H1 (cell line): ENCODE data around the gene IRF8. TPM values are rescaled to one million over a fixed set of nuclear protein-coding genes. Genes with fewer than 3 reads are reported as not detected.

Experiments used
- BACH1 ChIP-seq: IDR thresholded peaks from 2 replicates; pipeline ENCODE4 v1.6.1; 2012; ENCODE audit warnings: low read length, improper control_type of control experiment
- TCF12 ChIP-seq: IDR thresholded peaks from 2 replicates; pipeline ENCODE4 v1.6.1; 2011; ENCODE audit warnings: low read depth, mild to moderate bottlenecking, low read length
- polyA plus RNA-seq, 7 experiments: library from polyadenylated mRNA; depleted of rRNA in 3 of 7; stranded (reverse) in 5 of 7; unstranded in 2 of 7; fragments of >200 nt in 5 of 7; fragments of 200-250 nt in 2 of 7; gene quantifications; 1 replicate in 5 of 7; 2 replicates in 1 of 7; 4 replicates in 1 of 7; pipeline versions ENCODE4 v1.2.1 to v1.2.3, GENCODE V29; 2011 to 2013; ENCODE audit warnings: missing spikeins in 2 of 7, mixed read lengths in 2 of 7
- total RNA-seq: library from RNA; stranded (reverse); fragmentation: NEBNext Ultra II Directional; extraction: Animal tissue kit (Norgen Biotek cat#: 25700); gene quantifications from 2 replicates; pipeline ENCODE4 v1.2.1, GENCODE V29; 2021

Gene IRF8
- total and polyA plus RNA-seq, 2 of the 8 experiments (the other 6 are each of a cell fraction or from before 2014, with no cell fraction given), result 0.35 to 2.0 TPM

DNA sequence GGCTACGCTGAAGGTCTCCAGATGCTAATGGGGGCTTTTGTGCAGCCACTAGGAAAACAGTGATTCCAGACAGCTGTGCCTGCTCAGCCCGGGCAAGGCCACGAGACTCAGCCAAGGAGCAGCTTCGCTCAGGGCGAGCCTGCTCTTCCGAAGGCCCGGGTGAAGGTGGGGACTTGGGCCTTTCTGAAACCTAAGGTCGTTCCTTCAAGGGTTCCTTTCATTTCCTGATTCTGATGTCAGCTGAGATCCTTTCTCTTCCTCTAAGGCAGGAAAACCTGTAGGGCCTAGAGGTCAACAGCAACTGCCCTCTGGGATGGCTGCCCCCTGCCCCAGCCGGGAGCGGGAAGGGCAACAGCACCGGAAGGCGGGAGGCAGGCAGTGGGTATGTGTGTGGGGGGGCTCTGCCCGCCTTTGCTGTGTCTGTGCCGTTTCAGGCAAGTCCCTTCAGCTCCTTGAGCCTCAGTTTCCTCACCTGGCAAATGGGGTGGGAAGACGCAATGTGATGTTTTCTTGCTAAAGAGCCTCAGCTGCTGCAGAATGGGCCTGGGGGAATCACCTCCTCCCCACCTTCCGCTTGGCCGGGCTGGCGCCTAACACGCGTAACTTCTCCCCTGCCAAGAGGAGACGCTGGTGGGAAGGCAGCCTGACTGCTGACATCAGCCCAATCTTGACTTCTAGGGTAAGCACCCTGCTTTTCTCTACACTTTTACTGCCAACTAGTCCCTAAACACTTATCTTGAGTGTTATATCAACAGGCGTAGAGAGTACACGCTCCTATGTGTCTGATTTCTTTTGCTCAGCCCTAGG, 32.8 kb downstream of the IRF8 start (continued):
- TF ChIP-seq BACH1 (no peak), TCF12 (no peak)
